Heart right ventricle (tissue), 16 donors: ENCODE measurements around the gene SPACA4. TPM values are rescaled to one million over a fixed set of nuclear protein-coding genes. Genes with fewer than 3 reads are reported as not detected.
A peak's percentile ranks its signal among the peaks of the same experiment; 100 is the strongest.

ENCODE experiments used
- ATAC-seq, 8 donors: fragments of 200-7000 bp; cut with Tn5 transposase; one replicate each; pipeline ENCODE4 v1.9.1; 2020; ENCODE audit warnings: mild to moderate bottlenecking in 8 of 8, moderate library complexity in 8 of 8, moderate number of reproducible peaks in 1 of 8
- DNase-seq, 2 donors: peaks; one replicate each; pipeline ENCODE4 v3.0.0-alpha.2; 2020
- H3K27ac ChIP-seq, 10 donors: fragments of 200-600 bp; sonication (generic) in 2 of 10; one replicate each; pipeline versions ENCODE4 v1.5.0 to v1.8.0; 2020 to 2022; ENCODE audit warnings: mild to moderate bottlenecking in 3 of 10
- H3K27me3 ChIP-seq, 7 donors: fragments of 200-600 bp; one replicate each; pipeline ENCODE4 v1.8.0; 2021 to 2022; ENCODE audit warnings: mild to moderate bottlenecking in 2 of 7
- H3K36me3 ChIP-seq, 9 donors: fragments of 200-600 bp; sonication (generic) in 1 of 9; one replicate each; pipeline versions ENCODE4 v1.5.0 to v1.8.0; 2020 to 2022; ENCODE audit warnings: mild to moderate bottlenecking in 2 of 9
- H3K4me1 ChIP-seq, 9 donors: fragments of 200-600 bp; sonication (generic) in 1 of 9; one replicate each; pipeline versions ENCODE4 v1.5.0 to v1.8.0; 2020 to 2022; ENCODE audit warnings: mild to moderate bottlenecking in 4 of 9
- H3K4me3 ChIP-seq, 10 donors: fragments of 200-600 bp; sonication (generic) in 2 of 10; one replicate each; pipeline versions ENCODE4 v1.5.0 to v1.8.0; 2020 to 2022; ENCODE audit warnings: mild to moderate bottlenecking in 7 of 10, moderate library complexity in 2 of 10
- H3K9me3 ChIP-seq, 11 donors: fragments of 200-600 bp in 10 of 11; sonication (generic) in 2 of 11; one replicate each; pipeline versions ENCODE4 v1.5.0 to v1.8.0; 2013 to 2022; ENCODE audit warnings: mild to moderate bottlenecking in 2 of 11, control low read depth in 1 of 11, moderate library complexity in 1 of 11
- CTCF ChIP-seq, 9 donors: fragments of 200-600 bp; sonication (generic) in 2 of 9; IDR thresholded peaks; one replicate each; pipeline versions ENCODE4 v1.5.0 to v1.8.0; 2021 to 2022; ENCODE audit warnings: antibody characterized with exemption in 9 of 9, mild to moderate bottlenecking in 5 of 9, moderate library complexity in 1 of 9
- WGBS, 2 donors: extraction: QIAGEN DNeasy Blood & Tissue Kit; methylation state at CpG; one replicate each; pipeline ENCODE4 v1.1.7; 2013; ENCODE audit warnings: inconsistent platforms in 1 of 2; 5-methylcytosine and 5-hydroxymethylcytosine counted together
- intact Hi-C, 10 donors: fragments of 100-400 bp; cut with DNase I; formaldehyde crosslinking; loops; one replicate each; pipeline versions ENCODE4 v1.11.1 to v1.14.2; 2022
- polyA plus RNA-seq, 2 donors: library from polyadenylated mRNA; stranded (reverse); fragments of 200-250 nt; gene quantifications; one replicate each; pipeline ENCODE4 v1.2.3, GENCODE V29; 2013
- total RNA-seq, 10 donors: library from RNA; stranded (reverse); fragmentation: NEBNext Ultra II Directional in 3 of 10; extraction: Animal tissue kit (Norgen Biotek cat#: 25700) in 3 of 10; gene quantifications; one replicate each; pipeline versions ENCODE4 v1.2.1 to v1.2.4, GENCODE V29; 2021 to 2023
- donor health status: Arrhythmogenic right ventricular cardiomyopathy.
- donor health status: ischemic (EF 13 %, LVEDD 7.1; RV severe dilation, severe dysfunction).
- donor health status: healthy with polysubstance abuse.
- donor health status: DM: no; HTN: yes; CAD: no.
- donor health status: DM: no; HTN: no; CAD: no.
- donor health status: ischemic (EF 25% LVEDD 6.9; RV normal size, moderate dysfunction).
- donor health status: ischemic (EF 25% LVEDD 5.7; RV mildly dilated, moderate dysfunction).
- donor health status: healthy.
- donor health status: DM: yes; HTN: yes; CAD: no.
- donor health status: Ischemic cardiomyopathy.
- donor health status: ischemic (EF 35%, LVEDD 5.7; RV mildly dilated, moderate dysfunction).
- donor health status: nonischemic (EF 11% LVEDD 7.7; RV severe dilation, severe dysfunction).
- donor health status: DM: yes; HTN: yes; CAD: no.
- donor health status: PGD.
- donor health status: ischemic (EF 29% LVEDD 5.4; RV normal size, mild dysfunction).
- donor health status: nonischemic (EF 23%, LVEDD 6.1; RV moderate dilation, normal function).

Gene SPACA4
- total and polyA plus RNA-seq, 12 donors: not detected

GRCh38 chr19:48603449-48603848 is 3.1 kb upstream of the SPACA4 start:
- no peaks in the 10 kb centered on the region for H3K36me3 ChIP-seq
- no peaks in the 10 kb centered on the region for H3K9me3 ChIP-seq
- H3K4me3 ChIP-seq: no peak overlapping the region
- intact Hi-C loops: no loop called here
- H3K27me3 ChIP-seq: peaks cover 0 to 10% (median 0%) of the 10 kb centered on the region in 7 donors
- H3K27ac ChIP-seq: no peak overlapping the region
- 85 to 89% methylated on average over 39 of the region's 39 CpGs for WGBS, 2 donors
- H3K4me1 ChIP-seq: no peaks in the 10 kb centered on the region
- DNase-seq: no peak
- no peak for TF ChIP-seq CTCF (IDR thresholded peaks at IDR 0.05)
- no peak for ATAC-seq

- 85 to 87% methylated on average over 9 of the region's 9 CpGs for WGBS, 2 donors
- Histone ChIP-seq H3K36me3 (no peaks in the 10 kb centered on the region), H3K27me3 (peaks cover 0 to 9% (median 0%) of the 10 kb centered on the region in 7 donors), H3K4me1 (peaks cover 0 to 4% (median 0%) of the 10 kb centered on the region in 9 donors), H3K4me3 (no peak overlapping the region), H3K9me3 (no peaks in the 10 kb centered on the region), H3K27ac (no peak overlapping the region)
- ATAC-seq (peak in 1 of 8 donors; percentile 10), DNase-seq (no peak)
- TF ChIP-seq CTCF (IDR thresholded peaks at IDR 0.05): no peak
- intact Hi-C loops: no loop called here
These were observed 2.7 kb upstream of the SPACA4 start for GRCh38 chr19:48603850-48604249.

GRCh38 chr19:48607359-48607755 is 815 bp downstream of the SPACA4 start:
- Histone ChIP-seq H3K27ac (no peak overlapping the region), H3K27me3 (no peaks in the 10 kb centered on the region), H3K36me3 (no peaks in the 10 kb centered on the region), H3K4me3 (no peak overlapping the region), H3K4me1 (peaks cover 0 to 7% (median 0%) of the 10 kb centered on the region in 9 donors), H3K9me3 (no peaks in the 10 kb centered on the region)
- ATAC-seq (no peak), DNase-seq (no peak)
- WGBS, 2 donors: 84 to 88% methylated on average over 7 of the region's 7 CpGs
- intact Hi-C loops: no loop called here
- no peak for TF ChIP-seq CTCF (IDR thresholded peaks at IDR 0.05)

GRCh38 chr19:48608798-48609263 is 2.3 kb downstream of the SPACA4 start:
- WGBS, 2 donors: 15 to 20% methylated on average over 9 of the region's 9 CpGs
- Histone ChIP-seq H3K9me3 (no peaks in the 10 kb centered on the region), H3K36me3 (no peaks in the 10 kb centered on the region), H3K4me1 (peaks cover 0 to 7% (median 0%) of the 10 kb centered on the region in 9 donors), H3K4me3 (no peak overlapping the region), H3K27me3 (no peaks in the 10 kb centered on the region), H3K27ac (no peak overlapping the region)
- ATAC-seq (peak in 7 of 8 donors; percentile 25 to 71 (median 41)), DNase-seq (no peak)
- intact Hi-C loops: no loop called here
- peak in 8 of 9 donors; percentile 22 to 58 (median 48) for TF ChIP-seq CTCF (IDR thresholded peaks at IDR 0.05)
